K562 (cell line): ENCODE data around the gene SLC9A3. TPM values are rescaled to one million over a fixed set of nuclear protein-coding genes. Genes with fewer than 3 reads are reported as not detected.
A peak's percentile ranks its signal among the peaks of the same experiment; 100 is the strongest.

Source experiments
- ATAC-seq: fragments of 200-7000 bp; cut with Tn5 transposase; 3 replicates; pipeline ENCODE4 v1.9.1; 2020; ENCODE audit warnings: moderate library complexity
- BruUV-seq: library from RNA; stranded (reverse); fragments of 400-500 nt; replicated peaks from 2 replicates; lab custom pipeline; 2021; lab: Mats Ljungman, UMichigan
- CTCF ChIA-PET: fragments of 300-600 bp; formaldehyde crosslinking; extraction: SDS; loops from one replicate; lab custom pipeline; 2021; ENCODE audit warnings: low intra/inter-chr PET ratio; lab: Yijun Ruan, JAX
- POLR2A ChIA-PET: fragments of 300-600, 350-650 bp; sonication (Branson Sonifier 250); formaldehyde crosslinking; extraction: SDS; loops from one replicate; lab custom pipeline; 2021; ENCODE audit warnings: antibody characterized with exemption, inconsistent platforms; lab: Yijun Ruan, JAX
- DNase-seq, 4 experiments: peaks; one replicate each; pipeline versions ENCODE4 v3.0.0 to v3.0.0-alpha.2; 2011 to 2018; ENCODE audit warnings: low spot score in 3 of 4, mixed read lengths in 3 of 4; ENCODE audit errors: extremely low read depth in 1 of 4
- FAIRE-seq: peaks from 2 replicates; lab custom pipeline; 2011; peaks lifted over from hg19 to GRCh38; lab: Jason Lieb, UNC
- H2AFZ ChIP-seq: 2 replicates; pipeline ENCODE4 v1.6.0; 2011; ENCODE audit warnings: low read depth, low read length, control low read depth, inconsistent platforms
- H3K27ac ChIP-seq: fragments of 200-600 bp; 3 replicates; pipeline ENCODE4 v1.8.0; 2011; ENCODE audit warnings: low read depth, mild to moderate bottlenecking, control low read depth, inconsistent platforms, low read length, moderate library complexity, mixed read lengths; ENCODE audit errors: extremely low read depth
- H3K27me3 ChIP-seq, 2 experiments: fragments of 300-600 bp in 1 of 2; 2 replicates in 1 of 2; 3 replicates in 1 of 2; pipeline versions ENCODE4 v1.6.0 to v1.8.0; 2011; ENCODE audit warnings: inconsistent platforms in 2 of 2, low read length in 2 of 2, mild to moderate bottlenecking in 1 of 2, mixed read lengths in 1 of 2, moderate library complexity in 1 of 2; ENCODE audit not compliant: control insufficient read depth in 2 of 2, insufficient read depth in 2 of 2
- H3K36me3 ChIP-seq: fragments of 300-600 bp; 3 replicates; pipeline ENCODE4 v1.8.0; 2011; ENCODE audit warnings: mild to moderate bottlenecking, low read length, inconsistent platforms; ENCODE audit not compliant: control insufficient read depth, insufficient read depth
- H3K4me1 ChIP-seq, 2 experiments: fragments of 200-600 bp in 1 of 2; replicated peaks in 1 of 2; 2 replicates in 1 of 2; 3 replicates in 1 of 2; pipeline versions ENCODE4 v1.5.1 to v1.8.0; 2011; ENCODE audit warnings: inconsistent platforms in 2 of 2, low read length in 2 of 2, mild to moderate bottlenecking in 1 of 2, mixed read lengths in 1 of 2, moderate library complexity in 1 of 2; ENCODE audit not compliant: control insufficient read depth in 2 of 2, insufficient read depth in 2 of 2
- H3K4me2 ChIP-seq: 2 replicates; pipeline ENCODE4 v1.6.1; 2011; ENCODE audit warnings: low read length, control low read depth, inconsistent platforms, mixed read lengths; ENCODE audit not compliant: insufficient read depth
- H3K4me3 ChIP-seq: fragments of 200-600 bp; sonication (generic), shearing (Covaris generic); 2 replicates; pipeline ENCODE4 v1.5.1; 2016; ENCODE audit warnings: control low read depth, inconsistent platforms
- H3K79me2 ChIP-seq: fragments of 200-600 bp; 3 replicates; pipeline ENCODE4 v1.8.0; 2011; ENCODE audit warnings: low read length, inconsistent platforms; ENCODE audit not compliant: control insufficient read depth, insufficient read depth
- H3K9ac ChIP-seq, 2 experiments: 2 replicates each; pipeline versions ENCODE4 v1.6.0 to v1.6.1; 2011; ENCODE audit warnings: low read depth in 2 of 2, low read length in 2 of 2, control low read depth in 1 of 2, inconsistent platforms in 1 of 2, mild to moderate bottlenecking in 1 of 2, mixed read lengths in 1 of 2; ENCODE audit not compliant: insufficient read depth in 1 of 2
- H3K9me1 ChIP-seq: one replicate; pipeline ENCODE4 v1.6.0; 2011; ENCODE audit warnings: inconsistent platforms, mild to moderate bottlenecking, low read length, moderate library complexity; ENCODE audit not compliant: control insufficient read depth, insufficient read depth
- H3K9me3 ChIP-seq: replicated peaks from 2 replicates; pipeline ENCODE4 v1.5.1; 2011; ENCODE audit warnings: low read depth, low read length, inconsistent platforms; ENCODE audit not compliant: control insufficient read depth, insufficient read depth
- H4K20me1 ChIP-seq: replicated peaks from 2 replicates; pipeline ENCODE4 v1.6.1; 2011; ENCODE audit warnings: low read length, inconsistent platforms, mixed read lengths; ENCODE audit not compliant: control insufficient read depth, insufficient read depth
- CBX2 ChIP-seq: fragments of 200-600 bp; sonication (generic); IDR thresholded peaks from one replicate; pipeline ENCODE4 v1.6.1; 2012; ENCODE audit warnings: mild to moderate bottlenecking, low read length, inconsistent platforms; ENCODE audit not compliant: insufficient read depth, poor library complexity, severe bottlenecking
- CBX8 ChIP-seq: fragments of 200-600 bp; sonication (generic); IDR thresholded peaks from 2 replicates; pipeline ENCODE4 v1.6.1; 2012; ENCODE audit warnings: borderline replicate concordance, mixed run types, low read depth, mild to moderate bottlenecking, moderate library complexity, mixed read lengths, low read length, control low read depth, inconsistent platforms; ENCODE audit not compliant: poor library complexity, severe bottlenecking; ENCODE audit errors: extremely low read depth
- E2F3 ChIP-seq: fragments of 250-450 bp; sonication (Bioruptor Pico); IDR thresholded peaks from 2 replicates; pipeline ENCODE4 v1.4.0; 2020; ENCODE audit warnings: mild to moderate bottlenecking
- ETV5 ChIP-seq: sonication (generic); formaldehyde crosslinking; IDR thresholded peaks from 2 replicates; pipeline ENCODE4 v1.4.0; 2020; ENCODE audit warnings: low read depth, mild to moderate bottlenecking, missing genetic modification reagents
- GABPB1 ChIP-seq: sonication (generic); formaldehyde crosslinking; IDR thresholded peaks from 2 replicates; pipeline ENCODE4 v1.8.0; 2022; ENCODE audit warnings: mild to moderate bottlenecking, missing genetic modification reagents
- GATAD2A ChIP-seq: fragments of 450-650 bp; IDR thresholded peaks from 2 replicates; pipeline ENCODE4 v1.6.1; 2017
- MBD1 ChIP-seq: fragments of 250-450 bp; sonication (Bioruptor Pico); IDR thresholded peaks from 2 replicates; pipeline ENCODE4 v1.8.0; 2022; ENCODE audit warnings: inconsistent platforms
- MLX ChIP-seq, 2 experiments: fragments of 450-650 bp in 1 of 2; sonication (generic) in 1 of 2; formaldehyde crosslinking; conservative IDR thresholded peaks; 2 replicates each; pipeline versions ENCODE4 v1.4.0 to v1.8.1; 2020 to 2022; ENCODE audit warnings: mild to moderate bottlenecking in 1 of 2, missing genetic modification reagents in 1 of 2
- PKNOX1 ChIP-seq: fragments of 450-650 bp; IDR thresholded peaks from 2 replicates; pipeline ENCODE4 v1.6.1; 2016
- SAFB2 ChIP-seq: fragments of 200-400 bp; formaldehyde crosslinking; IDR thresholded peaks from 2 replicates; pipeline ENCODE4 v1.6.1; 2018; ENCODE audit warnings: borderline replicate concordance, low read length, low read depth, moderate library complexity; ENCODE audit not compliant: severe bottlenecking
- SOX6 ChIP-seq: fragments of 450-650 bp; IDR thresholded peaks from 2 replicates; pipeline ENCODE4 v1.6.1; 2014; ENCODE audit warnings: mild to moderate bottlenecking
- TEAD2 ChIP-seq: fragments of 450-650 bp; IDR thresholded peaks from 2 replicates; pipeline ENCODE4 v1.6.1; 2016; ENCODE audit warnings: missing genetic modification characterization, control low read depth, missing compliant biosample characterization
- ZNF354B ChIP-seq: fragments of 250-450 bp; sonication (Bioruptor Pico); IDR thresholded peaks from 2 replicates; pipeline ENCODE4 v1.4.0; 2020
- ZNF408 ChIP-seq: fragments of 250-450 bp; sonication (Bioruptor Pico); IDR thresholded peaks from 2 replicates; pipeline ENCODE4 v1.4.0; 2020; ENCODE audit warnings: low read depth, mild to moderate bottlenecking, moderate library complexity
- ZNF57 ChIP-seq: fragments of 450-650 bp; formaldehyde crosslinking; IDR thresholded peaks from 2 replicates; pipeline ENCODE4 v1.4.0; 2020; ENCODE audit warnings: mild to moderate bottlenecking, moderate library complexity
- WGBS: fragments of 100-300 bp; shearing (Covaris generic); methylation state at CpG from one replicate; pipeline ENCODE4 v1.1.6; 2016; ENCODE audit warnings: low coverage, mixed read lengths; ENCODE audit not compliant: insufficient coverage; ENCODE audit errors: missing lambda C conversion rate; 5-methylcytosine and 5-hydroxymethylcytosine counted together
- in situ Hi-C: fragments of 300-500 bp; cut with MboI; formaldehyde crosslinking; loops from 4 replicates; pipeline ENCODE4 v1.15.0; 2018; ENCODE audit warnings: inconsistent platforms, mixed read lengths
- intact Hi-C: fragments of 100-400 bp; cut with micrococcal nuclease; formaldehyde crosslinking; loops from 2 replicates; pipeline ENCODE4 v1.14.2; 2022
- polyA plus RNA-seq, 8 experiments: library from polyadenylated mRNA; depleted of rRNA in 4 of 8; stranded (reverse) in 5 of 8; unstranded in 3 of 8; fragments of >200 nt; fragmentation: Nextera tagmentation in 2 of 8; fragmentation: Illumina TruSeq in 1 of 8; extraction: Ambion mirVana in 2 of 8; extraction: Trizol in 1 of 8; gene quantifications; 2 replicates each; pipeline versions ENCODE4 v1.2.1 to v1.2.3, GENCODE V29; 2011 to 2014; ENCODE audit warnings: inconsistent platforms in 1 of 8, missing spikeins in 1 of 8
- total RNA-seq, 7 experiments: library from RNA; depleted of rRNA in 6 of 7; stranded (reverse); fragments of >200 nt in 6 of 7; fragmentation: Illumina TruSeq in 2 of 7; extraction: Trizol in 2 of 7; gene quantifications; 2 replicates each; pipeline versions ENCODE4 v1.2.1 to v1.2.3, GENCODE V29; 2011 to 2021; ENCODE audit warnings: low replicate concordance in 1 of 7

SLC9A3 gene
- total and polyA plus RNA-seq, 9 of the 15 experiments (the other 6 are each of a cell fraction or from before 2014, with no cell fraction given), result 1.5 to 5.8 (median 3.7) TPM; not detected in 2

GRCh38 chr5:573206-573605 is 49.0 kb upstream of the SLC9A3 start (continued):
- TF ChIP-seq PKNOX1 (no peak), MBD1 (CRISPR knock-in tag) (no peak), TEAD2 (tag) (no peak), ZNF354B (CRISPR knock-in tag) (no peak), ETV5 (CRISPR knock-in tag) (no peak), SAFB2 (no peak)

- WGBS, result 8% methylated on average over 14 of the region's 14 CpGs
- peaks cover 53 to 78% of the 10 kb centered on the region in 2 experiments for H3K27me3 ChIP-seq
- intact Hi-C loops, result no loop called here
These were observed 48.3 kb upstream of the SLC9A3 start for GRCh38 chr5:572398-573019.

More at GRCh38 chr5:572398-573019, 48.3 kb upstream of the SLC9A3 start:
- in situ Hi-C loops, result no loop called here
- Histone ChIP-seq H2AFZ (no peak overlapping the region), H3K79me2 (no peaks in the 10 kb centered on the region), H3K27ac (no peak overlapping the region), H4K20me1 (no peaks in the 10 kb centered on the region), H3K9me1 (no peaks in the 10 kb centered on the region), H3K4me1 (peaks cover 0 to 30% of the 10 kb centered on the region in 2 experiments; a peak in 2 of 5 replicates), H3K36me3 (no peaks in the 10 kb centered on the region), H3K4me2 (no peak overlapping the region), H3K9me3 (no peaks in the 10 kb centered on the region), H3K9ac (no peak overlapping the region), H3K4me3 (no peak overlapping the region)
- FAIRE-seq (peak; percentile 19), DNase-seq (no peak), ATAC-seq (no peak)
- no TSS peak for BruUV-seq
- CTCF ChIA-PET, result interaction anchor here (0.6 kb wide), 1 partner anchor 1048 kb away, joined by 3 read pairs; no protein-coding TSS in a partner anchor
- TF ChIP-seq E2F3 (CRISPR knock-in tag) (no peak), CBX2 (peak; percentile 53), CBX8 (peak; percentile 48), ZNF408 (CRISPR knock-in tag) (no peak), GABPB1 (CRISPR knock-in tag) (no peak), SOX6 (no peak), MLX (CRISPR knock-in tag; conservative IDR thresholded peaks at IDR 0.05) (no peak), ZNF57 (no peak), GATAD2A (no peak)
- POLR2A ChIA-PET, result interaction anchor here (1.1 to 1.5 kb wide), 3 partner anchors 12 to 41 kb away, joined by 3 to 4 read pairs (median 3); no protein-coding TSS in a partner anchor
